HG03460 (cell line): ENCODE data around the gene APPBP2.

ENCODE experiments used
- ATAC-seq: cut with Tn5 transposase; IDR thresholded peaks from one replicate; pipeline ENCODE4 v1.9.1; 2021; ENCODE audit not compliant: unreplicated experiment

The APPBP2 gene

DNA sequence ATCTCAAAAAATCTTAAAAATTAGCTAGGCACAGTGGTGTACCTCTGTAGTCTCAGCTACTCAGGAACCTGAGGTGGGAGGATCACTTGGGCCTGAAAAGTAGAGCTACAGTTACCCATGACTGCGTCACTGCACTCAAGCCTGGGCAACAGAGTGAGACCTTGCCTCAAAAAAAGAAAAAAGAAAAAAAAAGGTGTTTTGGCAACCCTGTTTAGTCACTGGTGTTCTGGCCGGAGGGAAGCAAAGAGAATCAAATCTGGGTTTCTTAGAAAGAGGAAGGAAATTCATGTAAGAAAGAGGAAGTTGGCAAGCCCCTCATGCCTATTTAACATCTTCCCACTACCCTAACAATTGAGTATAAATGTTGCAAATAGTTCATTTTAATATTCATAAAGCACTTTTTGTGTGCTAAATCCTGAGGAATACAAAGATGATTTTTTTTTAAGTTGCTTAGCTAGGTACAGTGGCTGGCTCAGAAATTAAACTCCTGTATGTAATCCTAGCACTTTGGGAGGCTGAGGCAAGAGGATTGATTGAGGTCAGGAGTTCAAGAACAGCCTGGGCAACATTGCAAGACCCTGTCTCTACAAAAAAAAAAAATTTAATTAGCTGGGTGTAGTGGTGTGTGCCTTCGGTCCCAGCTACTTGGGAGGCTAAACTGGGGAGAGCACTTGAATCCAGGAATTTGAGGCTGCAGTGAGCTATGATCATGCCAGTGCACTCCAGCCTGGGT, 127.6 kb downstream of the APPBP2 start:
- ATAC-seq: peak; percentile 38

DNA sequence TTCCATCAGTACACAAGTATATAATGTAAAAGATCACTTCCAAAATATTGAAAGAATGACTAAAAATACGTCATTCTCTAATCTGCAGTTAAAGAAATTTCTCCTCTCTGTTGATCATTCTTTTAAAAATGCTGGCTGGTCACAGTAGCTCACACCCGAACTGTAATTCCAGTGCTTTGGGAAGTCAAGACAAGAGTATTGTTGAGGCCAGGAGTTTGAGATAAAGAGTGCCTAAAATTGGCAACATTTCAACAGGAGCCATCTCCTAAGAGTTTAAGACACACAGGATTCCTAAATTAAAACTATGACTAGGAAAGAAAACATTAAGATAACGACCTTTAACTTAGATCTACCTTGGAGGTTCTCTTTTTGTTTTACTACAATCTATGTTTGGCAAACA, 129.6 kb downstream of the APPBP2 start:
- ATAC-seq: no peak

DNA sequence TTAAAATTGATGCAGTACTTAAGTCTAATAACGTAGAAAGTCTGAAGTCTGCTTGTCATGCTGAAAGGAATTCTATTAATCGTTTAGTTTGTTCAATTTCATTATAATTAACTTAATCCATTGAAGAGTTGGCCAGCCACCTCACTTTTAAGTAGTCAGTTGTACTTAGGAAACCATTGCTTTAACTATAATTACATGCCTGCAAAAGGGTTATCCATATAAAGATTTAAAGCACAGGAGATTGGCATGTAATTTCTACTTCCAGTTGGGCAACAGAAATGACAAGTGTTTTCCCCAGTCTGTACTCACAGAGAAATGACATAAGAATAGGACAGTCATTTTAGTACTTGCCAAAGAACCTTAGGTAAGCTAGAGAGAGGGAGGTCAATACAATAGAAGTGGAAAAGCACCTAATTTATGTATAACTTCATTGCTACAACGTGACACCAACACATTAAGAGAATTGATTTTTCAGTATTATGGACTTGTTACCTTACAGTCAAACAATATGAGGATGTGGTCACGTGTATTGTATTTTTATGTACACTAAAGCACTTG, 130.5 kb downstream of the APPBP2 start:
- no peak for ATAC-seq

DNA sequence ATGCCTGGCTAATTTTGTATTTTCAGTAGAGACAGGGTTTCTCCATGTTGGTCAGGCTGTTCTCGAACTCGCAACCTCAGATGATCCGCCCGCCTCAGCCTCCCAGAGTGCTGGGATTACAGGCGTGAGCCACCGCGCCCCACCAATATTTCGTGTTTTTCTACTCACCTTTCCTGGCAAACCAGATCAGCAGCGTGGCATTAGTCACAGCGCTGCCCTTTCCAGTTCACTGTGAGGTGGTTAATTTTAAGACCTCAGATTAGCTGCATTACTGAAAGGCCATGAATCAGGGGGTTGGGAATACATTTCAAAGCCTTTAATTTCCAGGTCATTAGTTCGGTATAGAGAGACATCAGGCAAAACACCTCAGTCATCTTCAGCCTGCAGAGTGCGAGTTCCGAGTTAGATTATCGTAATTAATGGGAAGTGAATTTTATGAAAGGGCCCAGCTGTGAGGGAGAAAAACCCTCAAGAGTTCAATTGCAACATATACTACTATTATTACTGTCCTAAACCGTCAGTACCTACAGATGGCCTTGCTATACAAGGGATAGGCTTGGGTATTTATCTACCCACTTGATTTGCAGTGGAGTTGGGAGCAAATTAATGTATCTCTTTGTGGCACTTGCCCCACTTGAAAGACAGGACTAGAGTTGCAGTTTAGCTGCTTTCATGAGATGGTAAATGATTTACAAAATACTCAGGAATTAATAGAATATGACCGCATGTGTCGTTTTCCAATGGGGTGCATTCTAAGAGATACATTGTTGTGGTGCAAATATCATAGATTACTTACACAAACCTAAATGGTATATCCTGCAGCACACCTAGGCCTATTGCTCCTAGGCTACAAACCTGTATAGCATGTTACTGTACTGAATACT, 132.0 kb downstream of the APPBP2 start:
- ATAC-seq: no peak
